HepG2 (cell line): ENCODE results near the gene EXOSC7. TPM values are rescaled to one million over a fixed set of nuclear protein-coding genes. Genes with fewer than 3 reads are reported as not detected.

ENCODE experiments used
- ATAC-seq: fragments of 200-7000 bp; cut with Tn5 transposase; 3 replicates; pipeline ENCODE4 v1.9.1; 2020; ENCODE audit warnings: mild to moderate bottlenecking, moderate library complexity
- BruUV-seq: library from RNA; stranded (reverse); fragments of 400-500 nt; replicated peaks from 2 replicates; lab custom pipeline; 2021; lab: Mats Ljungman, UMichigan
- CTCF ChIA-PET: fragments of 300-600 bp; formaldehyde crosslinking; extraction: SDS; loops from one replicate; lab custom pipeline; 2021; ENCODE audit warnings: low total read pairs, inconsistent platforms, low intra/inter-chr PET ratio; lab: Yijun Ruan, JAX
- POLR2A ChIA-PET: fragments of 350-600 bp; sonication (Branson Sonifier 250); formaldehyde crosslinking; loops from one replicate; lab custom pipeline; 2020; ENCODE audit warnings: antibody characterized with exemption, inconsistent platforms; lab: Yijun Ruan, JAX
- DNase-seq: peaks from one replicate; pipeline ENCODE4 v3.0.0-alpha.2; 2015; ENCODE audit warnings: low spot score
- FAIRE-seq: peaks from 3 replicates; lab custom pipeline; 2011; peaks lifted over from hg19 to GRCh38; lab: Jason Lieb, UNC
- H2AFZ ChIP-seq: one replicate; pipeline ENCODE4 v1.6.1; 2011; ENCODE audit warnings: low read length, inconsistent platforms
- H3K27ac ChIP-seq: fragments of 300-600 bp; 3 replicates; pipeline ENCODE4 v1.8.0; 2011; ENCODE audit warnings: mixed run types, mild to moderate bottlenecking, mixed read lengths, low read length, inconsistent platforms; ENCODE audit not compliant: insufficient read depth; ENCODE audit errors: extremely low read length
- H3K27me3 ChIP-seq, 2 experiments: fragments of 200-600 bp in 1 of 2; 2 replicates in 1 of 2; 3 replicates in 1 of 2; pipeline versions ENCODE4 v1.6.0 to v1.8.0; 2011; ENCODE audit warnings: low read length in 2 of 2, mild to moderate bottlenecking in 2 of 2, moderate library complexity in 2 of 2, inconsistent platforms in 1 of 2; ENCODE audit not compliant: insufficient read depth in 2 of 2, control insufficient read depth in 1 of 2
- H3K36me3 ChIP-seq, 2 experiments: fragments of 200-600 bp in 1 of 2; replicated peaks in 1 of 2; 2 replicates in 1 of 2; 3 replicates in 1 of 2; pipeline versions ENCODE4 v1.5.1 to v1.8.0; 2011; ENCODE audit warnings: low read length in 2 of 2, inconsistent platforms in 1 of 2; ENCODE audit not compliant: insufficient read depth in 2 of 2, control insufficient read depth in 1 of 2
- H3K4me1 ChIP-seq: 2 replicates; pipeline ENCODE4 v1.5.1; 2012; ENCODE audit warnings: low read length, inconsistent platforms; ENCODE audit not compliant: insufficient read depth
- H3K4me2 ChIP-seq: 2 replicates; pipeline ENCODE4 v1.6.0; 2011; ENCODE audit warnings: low read depth, low read length, inconsistent platforms
- H3K4me3 ChIP-seq, 3 experiments: fragments of 200-600 bp in 1 of 3; sonication (generic), shearing (Covaris generic) in 1 of 3; replicated peaks in 1 of 3; 2 replicates each; pipeline ENCODE4 v1.5.1; 2011 to 2016; ENCODE audit warnings: low read length in 3 of 3, inconsistent platforms in 2 of 3, low read depth in 2 of 3, mild to moderate bottlenecking in 2 of 3, control low read depth in 1 of 3, mixed read lengths in 1 of 3; ENCODE audit not compliant: insufficient read depth in 1 of 3
- H3K79me2 ChIP-seq: one replicate; pipeline ENCODE4 v1.6.1; 2011; ENCODE audit warnings: low read length, inconsistent platforms; ENCODE audit not compliant: insufficient read depth
- H3K9ac ChIP-seq: 2 replicates; pipeline ENCODE4 v1.6.0; 2011; ENCODE audit warnings: mild to moderate bottlenecking, low read depth, low read length, inconsistent platforms; ENCODE audit not compliant: insufficient read depth
- H3K9me3 ChIP-seq: 2 replicates; pipeline ENCODE4 v1.5.1; 2012; ENCODE audit warnings: mild to moderate bottlenecking, low read length
- H4K20me1 ChIP-seq: 2 replicates; pipeline ENCODE4 v1.6.0; 2011; ENCODE audit warnings: inconsistent platforms, mild to moderate bottlenecking, low read length, moderate library complexity; ENCODE audit not compliant: insufficient read depth
- JUNB ChIP-seq: sonication (generic); formaldehyde crosslinking; IDR thresholded peaks from 2 replicates; pipeline ENCODE4 v1.8.0; 2022; ENCODE audit warnings: missing genetic modification reagents, mild to moderate bottlenecking, borderline replicate concordance
- KAT2B ChIP-seq: fragments of 150-350 bp; IDR thresholded peaks from 2 replicates; pipeline ENCODE4 v1.6.1; 2014; ENCODE audit warnings: low read depth, low read length, borderline replicate concordance
- ONECUT2 ChIP-seq: sonication (generic); formaldehyde crosslinking; IDR thresholded peaks from 2 replicates; pipeline ENCODE4 v1.4.0; 2020; ENCODE audit warnings: missing genetic modification reagents
- ZBTB40 ChIP-seq, 2 experiments: fragments of 450-650 bp in 1 of 2; sonication (generic) in 1 of 2; formaldehyde crosslinking in 1 of 2; IDR thresholded peaks; 2 replicates each; pipeline versions ENCODE4 v1.6.1 to v1.8.0; 2016 to 2022; ENCODE audit warnings: antibody characterized with exemption in 1 of 2, mild to moderate bottlenecking in 1 of 2, missing genetic modification reagents in 1 of 2
- WGBS: methylation state at CpG from one replicate; pipeline ENCODE4 v1.1.6; 2017; ENCODE audit warnings: low lambda C conversion rate; 5-methylcytosine and 5-hydroxymethylcytosine counted together
- in situ Hi-C: cut with HindIII; loops from 2 replicates; pipeline ENCODE4 v1.10.0; 2017; ENCODE audit warnings: low pct_unique_long_range_greater_than_20kb; ENCODE audit not compliant: extremely low pct_ligation_motif_present
- intact Hi-C: fragments of 100-400 bp; cut with micrococcal nuclease; formaldehyde crosslinking; loops from one replicate; pipeline ENCODE4 v1.10.0; 2022; ENCODE audit not compliant: unreplicated experiment
- polyA plus RNA-seq, 8 experiments: library from polyadenylated mRNA; depleted of rRNA in 3 of 8; stranded (reverse) in 7 of 8; unstranded in 1 of 8; fragments of >200 nt; fragmentation: Illumina TruSeq in 4 of 8; extraction: Trizol in 4 of 8; gene quantifications; 2 replicates each; pipeline versions ENCODE4 v1.2.1 to v1.2.3, GENCODE V29; 2011 to 2016; ENCODE audit warnings: low read depth in 4 of 8, missing spikeins in 1 of 8, mixed read lengths in 1 of 8; ENCODE audit not compliant: insufficient read depth in 1 of 8
- total RNA-seq, 5 experiments: library from RNA; depleted of rRNA; stranded (reverse); fragments of >200 nt; fragmentation: Illumina TruSeq; extraction: Trizol; gene quantifications; 2 replicates each; pipeline ENCODE4 v1.2.3, GENCODE V29; 2016; ENCODE audit warnings: low read depth in 1 of 5
- TF ChIP-seq, protein P1 (sequence below): sonication (generic); formaldehyde crosslinking; IDR thresholded peaks from 2 replicates; pipeline ENCODE4 v1.4.0; 2020; ENCODE audit warnings: missing genetic modification reagents

Gene EXOSC7
- total and polyA plus RNA-seq, 2 of the 13 experiments (the other 11 are each of a cell fraction or from before 2014, with no cell fraction given) = 68.3 to 74.7 TPM

DNA sequence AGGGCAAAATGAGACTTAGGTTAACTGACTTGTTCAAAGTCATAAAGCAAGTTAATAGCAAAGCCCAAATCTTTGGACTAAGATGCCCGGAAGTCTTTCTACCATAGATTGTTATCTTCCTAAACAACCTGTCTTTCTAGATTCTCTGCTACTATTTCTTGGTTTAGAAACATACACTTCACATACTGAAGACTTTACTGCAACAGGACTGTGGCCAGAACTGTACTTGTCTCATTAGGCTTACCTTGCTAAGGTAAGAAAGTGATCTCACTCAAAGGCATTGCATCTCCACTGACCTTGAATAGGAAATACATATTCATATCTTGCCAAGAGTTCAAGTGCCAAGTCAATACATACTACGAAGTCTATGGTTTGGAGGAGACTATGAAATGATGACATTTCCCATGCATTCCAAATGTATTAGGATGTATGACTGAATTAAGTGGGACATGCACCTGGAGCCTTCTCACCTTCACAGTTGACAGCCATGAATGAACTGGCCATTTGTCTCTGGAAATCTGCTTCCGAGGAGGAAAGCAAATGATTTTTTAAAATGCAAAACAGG, 5.0 kb upstream of the EXOSC7 start:
- ChIA-PET POLR2A (no interaction called here), CTCF (no interaction called here)
- no peak overlapping the region for H3K9ac ChIP-seq
- H3K4me3 ChIP-seq = no peak overlapping the region
- no peak overlapping the region for H3K4me2 ChIP-seq
- H3K9me3 ChIP-seq = no peaks in the 10 kb centered on the region
- BruUV-seq = no TSS peak
- in situ Hi-C loops (no loop called here), intact Hi-C loops (no loop called here)
- H3K27me3 ChIP-seq = no peaks in the 10 kb centered on the region
- 93% methylated on average over 3 of the region's 3 CpGs for WGBS
- no peak for ATAC-seq
- H3K36me3 ChIP-seq = no peaks in the 10 kb centered on the region; a peak in 1 of 5 replicates
- TF ChIP-seq, protein P1, sequence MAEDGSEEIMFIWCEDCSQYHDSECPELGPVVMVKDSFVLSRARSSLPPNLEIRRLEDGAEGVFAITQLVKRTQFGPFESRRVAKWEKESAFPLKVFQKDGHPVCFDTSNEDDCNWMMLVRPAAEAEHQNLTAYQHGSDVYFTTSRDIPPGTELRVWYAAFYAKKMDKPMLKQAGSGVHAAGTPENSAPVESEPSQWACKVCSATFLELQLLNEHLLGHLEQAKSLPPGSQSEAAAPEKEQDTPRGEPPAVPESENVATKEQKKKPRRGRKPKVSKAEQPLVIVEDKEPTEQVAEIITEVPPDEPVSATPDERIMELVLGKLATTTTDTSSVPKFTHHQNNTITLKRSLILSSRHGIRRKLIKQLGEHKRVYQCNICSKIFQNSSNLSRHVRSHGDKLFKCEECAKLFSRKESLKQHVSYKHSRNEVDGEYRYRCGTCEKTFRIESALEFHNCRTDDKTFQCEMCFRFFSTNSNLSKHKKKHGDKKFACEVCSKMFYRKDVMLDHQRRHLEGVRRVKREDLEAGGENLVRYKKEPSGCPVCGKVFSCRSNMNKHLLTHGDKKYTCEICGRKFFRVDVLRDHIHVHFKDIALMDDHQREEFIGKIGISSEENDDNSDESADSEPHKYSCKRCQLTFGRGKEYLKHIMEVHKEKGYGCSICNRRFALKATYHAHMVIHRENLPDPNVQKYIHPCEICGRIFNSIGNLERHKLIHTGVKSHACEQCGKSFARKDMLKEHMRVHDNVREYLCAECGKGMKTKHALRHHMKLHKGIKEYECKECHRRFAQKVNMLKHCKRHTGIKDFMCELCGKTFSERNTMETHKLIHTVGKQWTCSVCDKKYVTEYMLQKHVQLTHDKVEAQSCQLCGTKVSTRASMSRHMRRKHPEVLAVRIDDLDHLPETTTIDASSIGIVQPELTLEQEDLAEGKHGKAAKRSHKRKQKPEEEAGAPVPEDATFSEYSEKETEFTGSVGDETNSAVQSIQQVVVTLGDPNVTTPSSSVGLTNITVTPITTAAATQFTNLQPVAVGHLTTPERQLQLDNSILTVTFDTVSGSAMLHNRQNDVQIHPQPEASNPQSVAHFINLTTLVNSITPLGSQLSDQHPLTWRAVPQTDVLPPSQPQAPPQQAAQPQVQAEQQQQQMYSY (CRISPR knock-in tag) = no peak
- TF ChIP-seq ZBTB40 (IDR thresholded peaks at IDR 0.05) = no peak
- no peak for TF ChIP-seq ZBTB40 (CRISPR knock-in tag; IDR thresholded peaks at IDR 0.05)
- TF ChIP-seq KAT2B = no peak
- no peak for TF ChIP-seq JUNB
- no peak for TF ChIP-seq ONECUT2
- H4K20me1 ChIP-seq = no peaks in the 10 kb centered on the region
- peaks cover 15% of the 10 kb centered on the region for H3K4me1 ChIP-seq
- peaks cover 57% of the 10 kb centered on the region for H3K79me2 ChIP-seq
- no peak for FAIRE-seq
- no peak overlapping the region for H3K27ac ChIP-seq
- no peak overlapping the region for H2AFZ ChIP-seq
- DNase-seq = no peak
